ENCODE measurements around the gene WNT9A. TPM values are rescaled to one million over a fixed set of nuclear protein-coding genes. Genes with fewer than 3 reads are reported as not detected.
"Not testable (repeated sequence)": the region's sequence is repeated elsewhere in the genome, so short reads cannot be mapped to it uniquely, and the experiment has no call there.

The WNT9A gene
- total RNA-seq, 3 donors from 2014 or later: 0.05 to 0.08 (median 0.05) TPM

- DNase-seq; H3K36me3 Mint-ChIP-seq (ENCODE audit: insufficient read depth); H3K9me3 Mint-ChIP-seq; H3K4me3 Mint-ChIP-seq; H3K4me1 Mint-ChIP-seq (ENCODE audit: low read depth); H3K27me3 Mint-ChIP-seq (ENCODE audit: low read depth); ATAC-seq: not testable (repeated sequence)
These were observed 19.0 kb upstream of the WNT9A start for GRCh38 chr1:227966733-227967132.

GRCh38 chr1:227961651-227962466 lies 14.1 kb upstream of the WNT9A start:
- Mint-ChIP-seq H3K4me1 (ENCODE audit: low read depth) (no peaks in the 10 kb centered on the region), H3K36me3 (ENCODE audit: insufficient read depth) (no peaks in the 10 kb centered on the region), H3K4me3 (no peak overlapping the region), H3K9me3 (no peaks in the 10 kb centered on the region), H3K27me3 (ENCODE audit: low read depth) (peaks cover 21% of the 10 kb centered on the region)
- DNase-seq: no peak
- no peak for ATAC-seq

GRCh38 chr1:227959325-227959860 lies 11.7 kb upstream of the WNT9A start:
- no peaks in the 10 kb centered on the region for H3K36me3 Mint-ChIP-seq (ENCODE audit: insufficient read depth)
- DNase-seq (no peak), ATAC-seq (no peak)
- no peaks in the 10 kb centered on the region for H3K9me3 Mint-ChIP-seq
- no peaks in the 10 kb centered on the region for H3K4me1 Mint-ChIP-seq (ENCODE audit: low read depth)
- peaks cover 32% of the 10 kb centered on the region for H3K27me3 Mint-ChIP-seq (ENCODE audit: low read depth)
- H3K4me3 Mint-ChIP-seq: no peak overlapping the region

GRCh38 chr1:227958617-227959324 lies 11.0 kb upstream of the WNT9A start:
- H3K27me3 Mint-ChIP-seq (ENCODE audit: low read depth): peaks cover 34% of the 10 kb centered on the region
- DNase-seq (no peak), ATAC-seq (no peak)
- H3K4me3 Mint-ChIP-seq: no peak overlapping the region
- no peaks in the 10 kb centered on the region for H3K36me3 Mint-ChIP-seq (ENCODE audit: insufficient read depth)
- no peaks in the 10 kb centered on the region for H3K4me1 Mint-ChIP-seq (ENCODE audit: low read depth)
- no peaks in the 10 kb centered on the region for H3K9me3 Mint-ChIP-seq

- no peak overlapping the region for H3K4me3 Mint-ChIP-seq
- DNase-seq: no peak
- H3K27me3 Mint-ChIP-seq (ENCODE audit: low read depth): peaks cover 31% of the 10 kb centered on the region
These were observed 8.1 kb upstream of the WNT9A start for GRCh38 chr1:227955808-227956207.

GRCh38 chr1:227954163-227954850 lies 6.6 kb upstream of the WNT9A start:
- Mint-ChIP-seq H3K4me1 (ENCODE audit: low read depth) (no peaks in the 10 kb centered on the region), H3K27me3 (ENCODE audit: low read depth) (peaks cover 28% of the 10 kb centered on the region), H3K9me3 (no peaks in the 10 kb centered on the region), H3K4me3 (no peak overlapping the region), H3K36me3 (ENCODE audit: insufficient read depth) (no peaks in the 10 kb centered on the region)
- DNase-seq (no peak), ATAC-seq (no peak)

More at GRCh38 chr1:227955808-227956207, 8.1 kb upstream of the WNT9A start:
- no peaks in the 10 kb centered on the region for H3K4me1 Mint-ChIP-seq (ENCODE audit: low read depth)
- no peaks in the 10 kb centered on the region for H3K36me3 Mint-ChIP-seq (ENCODE audit: insufficient read depth)
- ATAC-seq: no peak
- no peaks in the 10 kb centered on the region for H3K9me3 Mint-ChIP-seq

GRCh38 chr1:227953022-227953412 lies 5.3 kb upstream of the WNT9A start:
- ATAC-seq (no peak), DNase-seq (no peak)
- no peaks in the 10 kb centered on the region for H3K9me3 Mint-ChIP-seq
- H3K4me1 Mint-ChIP-seq (ENCODE audit: low read depth): peaks cover 3% of the 10 kb centered on the region
- H3K36me3 Mint-ChIP-seq (ENCODE audit: insufficient read depth): no peaks in the 10 kb centered on the region
- no peak overlapping the region for H3K4me3 Mint-ChIP-seq
- H3K27me3 Mint-ChIP-seq (ENCODE audit: low read depth): peaks cover 29% of the 10 kb centered on the region

- Mint-ChIP-seq H3K9me3 (no peaks in the 10 kb centered on the region), H3K4me3 (no peak overlapping the region), H3K4me1 (ENCODE audit: low read depth) (peaks cover 3% of the 10 kb centered on the region), H3K36me3 (ENCODE audit: insufficient read depth) (no peaks in the 10 kb centered on the region), H3K27me3 (ENCODE audit: low read depth) (peaks cover 25% of the 10 kb centered on the region)
- no peak for ATAC-seq
- DNase-seq: no peak
These were observed 4.8 kb upstream of the WNT9A start for GRCh38 chr1:227952374-227953021.

- H3K27me3 Mint-ChIP-seq (ENCODE audit: low read depth): peaks cover 26% of the 10 kb centered on the region
- H3K4me3 Mint-ChIP-seq: no peak overlapping the region
- DNase-seq: no peak
- ATAC-seq: no peak
- H3K9me3 Mint-ChIP-seq: no peaks in the 10 kb centered on the region
- H3K36me3 Mint-ChIP-seq (ENCODE audit: insufficient read depth): no peaks in the 10 kb centered on the region
- peaks cover 5% of the 10 kb centered on the region for H3K4me1 Mint-ChIP-seq (ENCODE audit: low read depth)
These were observed 4.1 kb upstream of the WNT9A start for GRCh38 chr1:227951624-227952373.

GRCh38 chr1:227950735-227951346 lies 3.1 kb upstream of the WNT9A start:
- ATAC-seq (no peak), DNase-seq (no peak)
- Mint-ChIP-seq H3K27me3 (ENCODE audit: low read depth) (peaks cover 23% of the 10 kb centered on the region), H3K36me3 (ENCODE audit: insufficient read depth) (no peaks in the 10 kb centered on the region), H3K9me3 (no peaks in the 10 kb centered on the region), H3K4me3 (no peak overlapping the region), H3K4me1 (ENCODE audit: low read depth) (peaks cover 10% of the 10 kb centered on the region)

- Mint-ChIP-seq H3K27me3 (ENCODE audit: low read depth) (peaks cover 19% of the 10 kb centered on the region), H3K4me1 (ENCODE audit: low read depth) (peaks cover 11% of the 10 kb centered on the region), H3K4me3 (no peak overlapping the region), H3K36me3 (ENCODE audit: insufficient read depth) (no peaks in the 10 kb centered on the region), H3K9me3 (no peaks in the 10 kb centered on the region)
- ATAC-seq (no peak), DNase-seq (no peak)
These were observed 2.4 kb upstream of the WNT9A start for GRCh38 chr1:227949954-227950734.

GRCh38 chr1:227949341-227949921 lies 1.7 kb upstream of the WNT9A start:
- Mint-ChIP-seq H3K36me3 (ENCODE audit: insufficient read depth) (no peaks in the 10 kb centered on the region), H3K4me1 (ENCODE audit: low read depth) (peaks cover 11% of the 10 kb centered on the region), H3K27me3 (ENCODE audit: low read depth) (peaks cover 18% of the 10 kb centered on the region), H3K4me3 (no peak overlapping the region), H3K9me3 (no peaks in the 10 kb centered on the region)
- DNase-seq (no peak), ATAC-seq (no peak)
